ENCODE measurements around the gene PAPSS1. TPM values are rescaled to one million over a fixed set of nuclear protein-coding genes. Genes with fewer than 3 reads are reported as not detected.

The PAPSS1 gene
- total RNA-seq, 1 experiment from 2014 or later = 83.6 TPM

DNA sequence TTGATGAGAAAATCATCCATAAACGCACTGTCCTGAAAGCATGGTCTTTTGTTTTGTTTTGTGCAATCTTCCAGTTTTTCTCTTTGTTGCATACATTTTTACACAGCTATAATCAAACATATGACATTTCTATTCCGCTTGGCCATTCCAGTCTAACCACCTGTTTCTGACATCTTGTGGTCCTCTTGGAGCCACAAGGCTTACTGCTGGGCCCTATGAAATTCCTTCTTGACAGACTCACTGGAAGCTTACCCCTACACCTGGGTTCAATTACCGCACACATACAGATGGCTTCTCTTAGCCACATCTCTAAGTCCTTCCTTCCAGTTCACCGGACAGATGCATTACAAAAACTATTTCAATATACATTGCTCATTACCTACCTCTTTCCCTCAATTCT is 72.4 kb downstream of the PAPSS1 start:
- Histone ChIP-seq H4K8ac (replicated peaks; ENCODE audit: insufficient read length, low read depth, low read length) (no peak overlapping the region), H2BK12ac (ENCODE audit: insufficient read length, low read depth, low read length) (no peak overlapping the region), H3T11ph (ENCODE audit: low read length) (no peak overlapping the region), H2AFZ (ENCODE audit: low read length) (no peak overlapping the region), H3K79me2 (ENCODE audit: insufficient read depth, low read length) (no peaks in the 10 kb centered on the region), H4K20me1 (ENCODE audit: control insufficient read depth, insufficient read depth, insufficient read length) (no peaks in the 10 kb centered on the region), H3K79me1 (ENCODE audit: insufficient read depth, low read depth, low read length, poor library complexity, severe bottlenecking) (no peaks in the 10 kb centered on the region), H2BK20ac (ENCODE audit: low read depth, low read length, poor library complexity, severe bottlenecking) (no peak overlapping the region), H3K27ac (ENCODE audit: insufficient read length, low read depth, low read length) (no peak overlapping the region), H3K9ac (ENCODE audit: extremely low read depth, insufficient read length, low read length) (no peak overlapping the region), H3K4ac (ENCODE audit: low read depth, low read length) (no peak overlapping the region), H3K14ac (ENCODE audit: insufficient read depth, low read length) (no peak overlapping the region), H2AK5ac (ENCODE audit: insufficient read length, low read length) (no peak overlapping the region), H3K23me2 (ENCODE audit: insufficient read length, low read depth, low read length, poor library complexity, severe bottlenecking) (no peaks in the 10 kb centered on the region), H3K18ac (ENCODE audit: insufficient read length, low read depth, low read length) (no peak overlapping the region), H3K56ac (ENCODE audit: insufficient read length, low read depth, low read length) (no peak overlapping the region), H2BK120ac (ENCODE audit: low read depth, low read length, poor library complexity, severe bottlenecking) (no peak overlapping the region), H3K23ac (ENCODE audit: insufficient read length, low read depth, low read length) (no peak overlapping the region), H3K27me3 (ENCODE audit: insufficient read depth, low read length) (no peaks in the 10 kb centered on the region), H2BK15ac (ENCODE audit: low read depth, low read length) (no peak overlapping the region), H4K91ac (ENCODE audit: insufficient read length, low read depth, low read length) (no peak overlapping the region), H3K9me3 (ENCODE audit: control insufficient read depth, low read depth, low read length) (no peaks in the 10 kb centered on the region), H4K5ac (ENCODE audit: insufficient read length, low read depth, low read length) (no peak overlapping the region), H3K4me1 (ENCODE audit: insufficient read depth, low read length) (peaks cover 9% of the 10 kb centered on the region; the same call in 1 of the 2 replicates), H3K4me2 (ENCODE audit: insufficient read depth, insufficient read length, low read length) (no peak overlapping the region), H2BK5ac (ENCODE audit: insufficient read length, low read length) (no peak overlapping the region)
- Mint-ChIP-seq H3K4me3 (no peak overlapping the region), H3K27me3 (ENCODE audit: low read depth) (no peaks in the 10 kb centered on the region; the same call in 1 of the 2 replicates), H3K4me1 (peaks cover 40 to 48% of the 10 kb centered on the region in 2 experiments), H3K36me3 (ENCODE audit: insufficient read depth in 1 of 3, low read depth in 3 of 3) (peaks cover 28 to 37% (median 32%) of the 10 kb centered on the region in 3 experiments; a peak in 6 of 7 replicates), H3K9me3 (no peaks in the 10 kb centered on the region), H3K27ac (no peak overlapping the region)
- no peak for DNase-seq
- no CpG with 5 or more reads among the region's 4 CpGs for WGBS (ENCODE audit: extremely low coverage, insufficient read length, low lambda C conversion rate)
- TF ChIP-seq, protein P1, sequence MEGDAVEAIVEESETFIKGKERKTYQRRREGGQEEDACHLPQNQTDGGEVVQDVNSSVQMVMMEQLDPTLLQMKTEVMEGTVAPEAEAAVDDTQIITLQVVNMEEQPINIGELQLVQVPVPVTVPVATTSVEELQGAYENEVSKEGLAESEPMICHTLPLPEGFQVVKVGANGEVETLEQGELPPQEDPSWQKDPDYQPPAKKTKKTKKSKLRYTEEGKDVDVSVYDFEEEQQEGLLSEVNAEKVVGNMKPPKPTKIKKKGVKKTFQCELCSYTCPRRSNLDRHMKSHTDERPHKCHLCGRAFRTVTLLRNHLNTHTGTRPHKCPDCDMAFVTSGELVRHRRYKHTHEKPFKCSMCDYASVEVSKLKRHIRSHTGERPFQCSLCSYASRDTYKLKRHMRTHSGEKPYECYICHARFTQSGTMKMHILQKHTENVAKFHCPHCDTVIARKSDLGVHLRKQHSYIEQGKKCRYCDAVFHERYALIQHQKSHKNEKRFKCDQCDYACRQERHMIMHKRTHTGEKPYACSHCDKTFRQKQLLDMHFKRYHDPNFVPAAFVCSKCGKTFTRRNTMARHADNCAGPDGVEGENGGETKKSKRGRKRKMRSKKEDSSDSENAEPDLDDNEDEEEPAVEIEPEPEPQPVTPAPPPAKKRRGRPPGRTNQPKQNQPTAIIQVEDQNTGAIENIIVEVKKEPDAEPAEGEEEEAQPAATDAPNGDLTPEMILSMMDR (conservative IDR thresholded peaks at IDR 0.05) = no peak

Measured in H9 (cell line).